ENCODE results near the gene ALOXE3.
"Not testable (repeated sequence)": the region's sequence is repeated elsewhere in the genome, so short reads cannot be mapped to it uniquely, and the experiment has no call there.

The ALOXE3 gene

GRCh38 chr17:8096541-8096940 lies 21.8 kb downstream of the ALOXE3 start:
- DNase-seq (ENCODE audit: low spot score), result no peak

DNA sequence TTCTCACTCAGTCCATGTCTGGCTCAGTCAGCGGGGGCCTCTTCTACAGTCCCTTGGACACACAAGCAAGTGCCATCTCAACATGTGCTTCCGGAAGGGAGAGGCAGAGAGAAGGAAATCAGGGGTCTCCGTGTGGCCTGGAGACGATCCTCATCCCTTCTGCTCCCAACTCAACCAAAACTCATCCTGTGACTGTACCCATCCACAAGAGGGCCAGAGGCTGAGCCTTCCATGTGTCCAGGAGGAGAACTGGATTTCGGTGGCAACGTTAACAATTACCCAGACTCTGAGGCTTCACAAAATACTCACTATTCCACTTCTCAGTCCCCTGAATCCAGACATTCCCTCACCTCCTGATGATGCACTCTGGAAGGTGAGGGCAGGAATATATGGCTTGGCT lies 23.0 kb downstream of the ALOXE3 start:
- no peak for DNase-seq (ENCODE audit: low spot score)

DNA sequence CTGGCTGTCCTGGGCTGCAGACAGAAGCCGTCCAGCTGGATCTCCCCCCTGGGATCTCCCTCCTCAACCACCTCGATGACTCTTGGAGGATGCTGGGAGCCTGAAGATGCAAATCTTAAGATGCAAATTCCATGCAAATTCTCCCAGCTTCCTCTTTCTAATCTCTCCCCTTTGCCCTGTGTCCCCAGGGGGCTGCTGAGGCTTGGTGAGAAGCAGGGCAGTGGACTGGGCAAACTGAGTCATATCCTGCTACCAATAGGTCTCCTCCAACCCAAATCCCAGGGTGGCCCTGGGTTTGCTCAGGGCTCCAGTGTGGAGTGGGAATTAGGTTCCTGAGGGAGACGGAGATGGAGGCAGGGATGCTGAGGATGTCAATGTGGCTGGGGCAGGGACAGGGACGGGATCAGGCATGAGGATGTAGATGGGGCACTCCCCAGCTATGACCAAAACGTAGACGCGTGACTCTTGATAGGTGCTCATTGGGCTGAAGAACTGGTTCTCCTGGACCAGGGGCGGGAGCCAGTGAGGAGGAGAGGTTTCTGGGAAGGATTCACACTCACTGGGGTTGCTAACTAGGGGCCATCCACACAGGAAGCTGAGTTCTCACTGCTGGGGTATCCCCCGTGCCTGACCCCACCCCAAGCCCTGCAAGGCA lies 27.2 kb downstream of the ALOXE3 start:
- DNase-seq (ENCODE audit: low spot score), result no peak

DNA sequence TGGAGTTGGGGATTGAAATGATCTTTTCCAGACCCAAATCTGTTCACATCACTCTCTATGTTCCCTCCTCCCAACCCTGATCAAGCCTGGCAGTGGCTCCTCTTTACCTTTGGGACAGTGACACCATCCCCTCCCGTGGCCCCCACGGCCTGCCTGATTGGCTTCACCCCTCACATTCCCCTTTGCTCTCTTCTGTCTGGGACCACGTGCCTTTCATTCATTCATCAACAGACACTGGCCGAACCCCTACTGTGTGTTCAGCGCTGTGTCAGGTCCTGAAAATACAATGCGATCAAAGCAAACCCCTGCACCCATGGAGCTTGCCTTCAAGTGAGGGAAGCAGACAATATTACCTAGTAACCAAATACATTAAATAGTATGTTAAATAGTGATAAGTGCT lies 28.6 kb downstream of the ALOXE3 start:
- no peak for DNase-seq (ENCODE audit: low spot score)

- no peak for DNase-seq (ENCODE audit: low spot score)
These were observed 30.4 kb downstream of the ALOXE3 start for GRCh38 chr17:8087952-8088230.

GRCh38 chr17:8087075-8087951 lies 31.0 kb downstream of the ALOXE3 start, which contains the start of gene ALOX12B:
TSS of gene ALOX12B (minus strand) at chr17:8087716. CDS start at chr17:8087442, 274 bp downstream.
- DNase-seq (ENCODE audit: low spot score), result no peak

DNA sequence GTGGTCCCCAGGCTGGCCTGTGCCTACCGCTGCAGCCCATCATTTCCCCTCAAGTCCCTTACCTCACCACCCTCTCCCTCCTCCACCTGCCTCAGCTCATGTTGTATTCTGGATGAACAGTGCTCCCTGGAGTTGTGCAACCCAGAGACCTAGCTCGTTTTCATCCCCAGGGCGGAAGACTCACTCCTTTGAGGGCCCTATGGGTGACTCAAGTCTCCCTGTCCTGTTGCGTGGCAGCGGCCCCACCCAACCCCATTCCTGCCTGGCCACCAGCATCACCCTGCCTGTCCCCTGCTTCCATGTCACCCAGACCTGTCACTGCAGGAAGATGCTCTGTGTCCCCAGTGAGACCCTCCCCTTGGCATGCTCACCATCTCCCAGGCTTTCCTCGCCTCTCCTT lies 34.1 kb downstream of the ALOXE3 start:
- no peak for DNase-seq (ENCODE audit: low spot score)

- DNase-seq (ENCODE audit: low spot score), result no peak
These were observed 36.0 kb downstream of the ALOXE3 start for GRCh38 chr17:8082292-8082691.

GRCh38 chr17:8081876-8082275 lies 36.4 kb downstream of the ALOXE3 start:
- DNase-seq (ENCODE audit: low spot score), result no peak

DNA sequence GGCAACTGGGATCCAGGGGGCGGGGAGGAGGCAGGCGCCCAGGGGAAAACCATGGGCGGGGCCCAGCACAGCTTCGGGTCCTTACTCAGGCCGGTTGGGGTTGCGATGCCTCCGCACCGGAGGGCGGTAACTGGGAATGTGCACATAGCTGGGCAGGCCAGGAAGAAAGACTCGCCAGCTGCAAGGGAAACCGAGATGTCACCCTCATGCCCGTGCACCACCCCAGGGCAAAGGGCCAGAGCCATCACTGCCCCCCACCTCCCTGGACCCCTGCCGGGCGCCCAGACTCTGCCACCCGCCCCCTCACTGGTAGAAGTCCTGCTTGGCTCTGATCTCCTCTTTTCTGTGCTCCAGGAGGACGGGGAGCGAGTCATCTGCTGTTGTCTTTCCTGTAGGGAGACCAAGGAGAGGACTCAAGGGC lies 37.5 kb downstream of the ALOXE3 start:
- DNase-seq (ENCODE audit: low spot score), result no peak

- DNase-seq (ENCODE audit: low spot score), result no peak
These were observed 38.0 kb downstream of the ALOXE3 start for GRCh38 chr17:8080208-8080798.

DNA sequence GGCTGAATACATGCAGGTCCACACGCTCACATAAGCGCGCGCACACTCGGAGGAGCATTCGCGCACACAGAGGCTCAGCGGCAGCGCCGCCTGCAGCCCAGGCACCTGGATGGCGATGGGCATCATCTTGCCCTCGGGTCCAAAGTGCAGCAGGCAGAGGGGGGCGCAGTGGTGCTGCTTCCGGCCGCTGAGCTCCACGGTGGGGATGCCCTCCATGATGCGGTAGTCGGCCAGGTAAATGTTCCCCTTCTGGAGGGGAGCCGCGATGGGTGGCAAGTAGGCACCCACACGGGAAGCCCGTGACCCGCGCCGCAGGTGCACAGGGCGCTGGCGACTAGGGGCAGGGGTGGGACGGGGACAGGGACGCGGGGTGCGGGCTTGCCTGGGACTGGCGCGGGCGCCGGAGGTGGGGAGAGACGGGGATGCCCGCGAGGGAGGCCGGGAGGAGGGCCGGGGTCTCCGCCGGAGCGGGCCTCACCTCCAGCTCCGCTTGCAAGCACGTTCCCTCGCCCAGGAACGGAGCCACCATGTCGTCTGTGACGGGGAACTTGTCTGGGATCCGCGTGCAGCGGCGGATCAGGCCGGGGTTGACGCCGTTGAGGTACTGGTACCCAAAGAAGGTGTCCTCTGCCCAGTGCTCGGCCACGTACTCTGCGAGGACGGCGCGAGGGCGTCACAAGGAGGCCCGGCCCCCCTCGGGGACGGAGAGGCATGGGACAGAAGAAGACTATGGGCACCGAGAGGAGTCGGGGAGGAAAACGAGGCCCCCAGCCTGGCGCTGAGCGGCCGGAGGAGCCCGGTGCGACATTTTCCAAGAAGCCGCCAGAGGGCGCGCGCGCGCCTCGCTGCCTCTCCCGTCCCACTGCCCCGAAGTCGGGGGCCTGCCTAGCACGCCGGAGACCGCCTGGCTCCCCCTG lies 38.8 kb downstream of the ALOXE3 start:
- peak; percentile 75 for DNase-seq (ENCODE audit: low spot score)

- DNase-seq (ENCODE audit: low spot score), result not testable (repeated sequence)
These were observed 40.4 kb downstream of the ALOXE3 start for GRCh38 chr17:8077939-8078338.

GRCh38 chr17:8076502-8077266 lies 41.6 kb downstream of the ALOXE3 start:
- no peak for DNase-seq (ENCODE audit: low spot score)

DNA sequence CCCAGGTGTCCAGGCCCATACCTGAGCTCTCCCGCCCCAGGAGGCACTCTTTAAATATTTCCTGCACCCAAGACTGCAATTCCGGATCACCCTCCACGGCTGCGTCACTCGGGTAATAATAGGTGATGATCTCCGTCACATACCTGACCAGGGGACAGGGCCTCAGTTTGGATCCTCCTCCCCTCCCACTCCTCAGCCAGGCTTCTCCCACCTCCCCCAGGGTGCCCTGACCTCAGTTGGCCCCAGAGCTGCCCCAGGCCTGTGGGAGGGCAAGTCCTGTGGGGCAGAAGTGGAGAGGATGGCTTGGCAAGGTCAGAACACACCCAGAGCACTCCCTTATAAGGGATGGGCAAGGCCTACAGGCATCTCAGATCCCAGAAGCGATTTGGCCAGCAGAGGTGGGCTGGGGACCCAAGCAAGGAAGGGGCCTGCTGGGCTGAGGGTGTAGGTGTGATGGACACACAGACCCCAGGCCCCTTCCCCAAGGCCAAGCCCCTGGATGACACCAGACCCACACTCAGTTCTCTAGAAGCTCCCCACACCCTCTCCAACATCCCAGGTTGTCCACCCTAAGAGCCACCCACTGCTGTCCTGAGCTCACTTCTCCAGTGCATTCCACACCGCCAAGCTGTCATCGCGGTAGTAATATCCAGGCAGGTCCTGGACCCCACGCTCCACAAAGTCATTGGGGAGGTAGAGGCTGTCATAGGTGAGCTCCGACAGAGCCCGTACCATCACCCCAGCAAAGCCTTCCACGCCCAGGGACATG lies 42.6 kb downstream of the ALOXE3 start:
- DNase-seq (ENCODE audit: low spot score), result no peak

DNA sequence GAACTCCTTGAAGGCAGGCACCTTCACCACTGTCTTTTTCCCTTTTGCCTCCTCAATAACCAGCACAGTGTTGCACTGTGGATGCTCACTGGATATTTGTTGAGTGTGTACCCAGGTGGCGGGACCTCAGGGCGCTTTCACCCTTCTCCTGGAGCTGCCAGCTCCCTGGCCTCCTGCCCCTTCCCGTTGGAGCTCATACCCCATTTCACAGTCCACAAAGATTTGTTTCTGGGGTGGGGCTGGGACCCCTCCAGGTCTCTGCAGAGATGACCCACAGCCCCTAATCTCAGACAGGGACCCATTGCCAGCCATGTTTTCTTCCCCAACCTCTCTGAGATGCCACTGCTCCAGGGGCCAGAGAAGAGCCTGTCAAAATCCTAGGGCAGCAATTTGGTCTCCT lies 43.2 kb downstream of the ALOXE3 start:
- DNase-seq (ENCODE audit: low spot score), result no peak

DNA sequence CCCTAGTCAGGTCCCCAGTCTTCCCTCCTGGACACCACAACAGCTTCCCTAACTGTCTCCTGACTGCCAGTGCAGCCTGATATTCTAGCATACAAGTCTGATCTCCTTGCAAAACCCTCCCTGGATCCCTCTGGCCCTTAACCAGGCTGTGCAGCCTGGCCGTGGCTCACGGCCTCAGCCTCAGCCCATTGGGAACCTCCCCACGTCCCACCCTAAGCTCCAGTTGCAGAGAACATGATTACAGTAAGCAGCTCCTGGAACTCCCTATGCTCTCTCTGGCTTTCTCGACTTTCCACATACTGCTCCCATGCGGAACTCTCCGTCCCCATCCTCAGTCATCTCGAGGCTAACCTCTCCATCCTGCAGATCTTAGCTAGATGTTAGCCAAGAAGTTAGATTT lies 43.8 kb downstream of the ALOXE3 start:
- DNase-seq (ENCODE audit: low spot score), result no peak

- DNase-seq (ENCODE audit: low spot score), result peak; percentile 77
These were observed 44.5 kb downstream of the ALOXE3 start for GRCh38 chr17:8073627-8074484.

- no peak for DNase-seq (ENCODE audit: low spot score)
These were observed 45.4 kb downstream of the ALOXE3 start for GRCh38 chr17:8072729-8073461.

All from kidney tubule cell (primary cell).